Caco-2 (cell line): ENCODE data around the gene BTBD7. TPM values are rescaled to one million over a fixed set of nuclear protein-coding genes. Genes with fewer than 3 reads are reported as not detected.

Experiments used
- BruUV-seq: library from RNA; stranded (reverse); fragments of 400-500 nt; replicated peaks from 2 replicates; lab custom pipeline; 2021; lab: Mats Ljungman, UMichigan
- CTCF ChIA-PET: fragments of 300-600 bp; sonication (Branson Sonifier 250); formaldehyde crosslinking; loops from one replicate; lab custom pipeline; 2022; ENCODE audit warnings: antibody characterized with exemption; lab: Charles Lee
- POLR2A ChIA-PET: fragments of 300-600 bp; sonication (Branson Sonifier 250); formaldehyde crosslinking; loops from one replicate; lab custom pipeline; 2022; ENCODE audit warnings: antibody characterized with exemption; lab: Charles Lee
- DNase-seq, 2 experiments: peaks; one replicate each; pipeline versions ENCODE4 v3.0.0 to v3.0.0-alpha.2; 2020 to 2022
- H3K27me3 ChIP-seq: replicated peaks from 2 replicates; pipeline ENCODE4 v1.6.0; 2011; ENCODE audit warnings: low read length; ENCODE audit not compliant: control insufficient read depth, insufficient read depth
- H3K36me3 ChIP-seq: 2 replicates; pipeline ENCODE4 v1.5.1; 2011; ENCODE audit warnings: low read length; ENCODE audit not compliant: control insufficient read depth, insufficient read depth
- H3K4me1 ChIP-seq: fragments of 250-450 bp; sonication (Bioruptor Pico); 2 replicates; pipeline ENCODE4 v1.5.1; 2020; ENCODE audit warnings: mild to moderate bottlenecking
- H3K4me3 ChIP-seq: 2 replicates; pipeline ENCODE4 v1.5.1; 2011; ENCODE audit warnings: low read depth, mild to moderate bottlenecking, control low read depth, low read length
- H3K9me3 ChIP-seq: fragments of 250-450 bp; sonication (Bioruptor Pico); 2 replicates; pipeline ENCODE4 v1.5.1; 2020; ENCODE audit warnings: mild to moderate bottlenecking, moderate library complexity
- H3K27ac Mint-ChIP-seq: one replicate; pipeline ENCODE4 v1.8.0; 2022; ENCODE audit warnings: mixed read lengths; ENCODE audit not compliant: unreplicated experiment
- H3K27me3 Mint-ChIP-seq: one replicate; pipeline ENCODE4 v1.8.0; 2022; ENCODE audit warnings: mixed read lengths; ENCODE audit not compliant: insufficient read depth, unreplicated experiment
- H3K36me3 Mint-ChIP-seq: one replicate; pipeline ENCODE4 v1.8.0; 2022; ENCODE audit warnings: mild to moderate bottlenecking, mixed read lengths; ENCODE audit not compliant: insufficient read depth, unreplicated experiment
- H3K4me1 Mint-ChIP-seq: one replicate; pipeline ENCODE4 v1.8.0; 2022; ENCODE audit warnings: low read depth, mixed read lengths; ENCODE audit not compliant: unreplicated experiment
- H3K4me3 Mint-ChIP-seq: one replicate; pipeline ENCODE4 v1.8.0; 2022; ENCODE audit warnings: mild to moderate bottlenecking, moderate library complexity, mixed read lengths; ENCODE audit not compliant: unreplicated experiment
- H3K9me3 Mint-ChIP-seq: one replicate; pipeline ENCODE4 v1.8.0; 2022; ENCODE audit warnings: mixed read lengths; ENCODE audit not compliant: unreplicated experiment
- CTCF ChIP-seq, 2 experiments: fragments of 200-600 bp in 1 of 2; IDR thresholded peaks; 1 replicate in 1 of 2; 2 replicates in 1 of 2; pipeline versions ENCODE4 v1.5.1 to v1.8.0; 2011 to 2022; ENCODE audit warnings: antibody characterized with exemption in 1 of 2, control low read depth in 1 of 2, inconsistent platforms in 1 of 2, low read depth in 1 of 2, low read length in 1 of 2, mild to moderate bottlenecking in 1 of 2, moderate library complexity in 1 of 2; ENCODE audit not compliant: insufficient read depth in 1 of 2, severe bottlenecking in 1 of 2, unreplicated experiment in 1 of 2
- intact Hi-C: fragments of 100-400 bp; cut with micrococcal nuclease; formaldehyde crosslinking; loops from one replicate; pipeline ENCODE4 v1.10.0; 2022; ENCODE audit not compliant: unreplicated experiment
- total RNA-seq: library from RNA; stranded (reverse); gene quantifications from 2 replicates; pipeline ENCODE4 v1.2.3, GENCODE V29; 2022

The BTBD7 gene
- total RNA-seq, 1 experiment from 2014 or later = 32.2 TPM

- no peaks in the 10 kb centered on the region for H3K36me3 ChIP-seq
- intact Hi-C loops = no loop called here
- TF ChIP-seq CTCF (IDR thresholded peaks at IDR 0.05; ENCODE audit: insufficient read depth in 1 of 2, low read depth in 1 of 2, low read length in 1 of 2, severe bottlenecking in 1 of 2, unreplicated experiment in 1 of 2) = no peak
- no peaks in the 10 kb centered on the region for H3K27me3 ChIP-seq
- peak in 1 of 2 experiments; percentile 28 for DNase-seq
- H3K27me3 Mint-ChIP-seq = no peaks in the 10 kb centered on the region
- peaks cover 16% of the 10 kb centered on the region for H3K4me1 Mint-ChIP-seq
- no peak overlapping the region for H3K4me3 ChIP-seq
- H3K36me3 Mint-ChIP-seq = peaks cover 18% of the 10 kb centered on the region
- no peaks in the 10 kb centered on the region for H3K9me3 ChIP-seq
- CTCF ChIA-PET = no interaction called here
- H3K27ac Mint-ChIP-seq = no peak overlapping the region
- no peak overlapping the region for H3K4me3 Mint-ChIP-seq
- peaks cover 18% of the 10 kb centered on the region for H3K4me1 ChIP-seq
- H3K9me3 Mint-ChIP-seq = no peaks in the 10 kb centered on the region
- POLR2A ChIA-PET = interaction anchor here (0.6 kb wide), 1 partner anchor 13 kb away, joined by 3 read pairs; no protein-coding TSS in a partner anchor
- no TSS peak for BruUV-seq
These were observed 70.4 kb downstream of the BTBD7 start for GRCh38 chr14:93262446-93262845.

GRCh38 chr14:93249128-93249831 is 83.6 kb downstream of the BTBD7 start:
- Mint-ChIP-seq H3K27ac (no peak overlapping the region), H3K4me1 (peaks cover 7% of the 10 kb centered on the region), H3K9me3 (no peaks in the 10 kb centered on the region), H3K36me3 (peaks cover 19% of the 10 kb centered on the region), H3K4me3 (no peak overlapping the region), H3K27me3 (no peaks in the 10 kb centered on the region)
- no peaks in the 10 kb centered on the region for H3K27me3 ChIP-seq
- no peak overlapping the region for H3K4me3 ChIP-seq
- no peaks in the 10 kb centered on the region for H3K4me1 ChIP-seq
- CTCF ChIA-PET = no interaction called here
- POLR2A ChIA-PET = interaction anchor here (0.5 to 0.6 kb wide), 2 partner anchors 14 to 229 kb away, joined by 3 to 6 read pairs; no protein-coding TSS in a partner anchor
- TF ChIP-seq CTCF (IDR thresholded peaks at IDR 0.05; ENCODE audit: insufficient read depth in 1 of 2, low read depth in 1 of 2, low read length in 1 of 2, severe bottlenecking in 1 of 2, unreplicated experiment in 1 of 2) = no peak
- intact Hi-C loops = no loop called here
- H3K36me3 ChIP-seq = no peaks in the 10 kb centered on the region
- BruUV-seq = no TSS peak
- no peaks in the 10 kb centered on the region for H3K9me3 ChIP-seq
- DNase-seq = no peak

- no peaks in the 10 kb centered on the region for H3K4me1 ChIP-seq
- no peak for TF ChIP-seq CTCF (IDR thresholded peaks at IDR 0.05; ENCODE audit: insufficient read depth in 1 of 2, low read depth in 1 of 2, low read length in 1 of 2, severe bottlenecking in 1 of 2, unreplicated experiment in 1 of 2)
- H3K4me3 ChIP-seq = no peak overlapping the region
- H3K9me3 Mint-ChIP-seq = no peaks in the 10 kb centered on the region
- peaks cover 36% of the 10 kb centered on the region for H3K36me3 Mint-ChIP-seq
- H3K27me3 ChIP-seq = no peaks in the 10 kb centered on the region
- intact Hi-C loops = no loop called here
- CTCF ChIA-PET = no interaction called here
- H3K36me3 ChIP-seq = no peaks in the 10 kb centered on the region
- no peaks in the 10 kb centered on the region for H3K9me3 ChIP-seq
- no peak overlapping the region for H3K4me3 Mint-ChIP-seq
- no peaks in the 10 kb centered on the region for H3K27me3 Mint-ChIP-seq
- no TSS peak for BruUV-seq
- no peak for DNase-seq
- no peak overlapping the region for H3K27ac Mint-ChIP-seq
- peaks cover 7% of the 10 kb centered on the region for H3K4me1 Mint-ChIP-seq
- POLR2A ChIA-PET = no interaction called here
These were observed 86.3 kb downstream of the BTBD7 start for GRCh38 chr14:93246534-93246933.
